ENCODE measurements around the gene TMC8. TPM values are rescaled to one million over a fixed set of nuclear protein-coding genes. Genes with fewer than 3 reads are reported as not detected.
"Not testable (repeated sequence)": the region's sequence is repeated elsewhere in the genome, so short reads cannot be mapped to it uniquely, and the experiment has no call there.

The TMC8 gene
- total RNA-seq (ENCODE audit: low replicate concordance): not detected in 2 replicates

DNA sequence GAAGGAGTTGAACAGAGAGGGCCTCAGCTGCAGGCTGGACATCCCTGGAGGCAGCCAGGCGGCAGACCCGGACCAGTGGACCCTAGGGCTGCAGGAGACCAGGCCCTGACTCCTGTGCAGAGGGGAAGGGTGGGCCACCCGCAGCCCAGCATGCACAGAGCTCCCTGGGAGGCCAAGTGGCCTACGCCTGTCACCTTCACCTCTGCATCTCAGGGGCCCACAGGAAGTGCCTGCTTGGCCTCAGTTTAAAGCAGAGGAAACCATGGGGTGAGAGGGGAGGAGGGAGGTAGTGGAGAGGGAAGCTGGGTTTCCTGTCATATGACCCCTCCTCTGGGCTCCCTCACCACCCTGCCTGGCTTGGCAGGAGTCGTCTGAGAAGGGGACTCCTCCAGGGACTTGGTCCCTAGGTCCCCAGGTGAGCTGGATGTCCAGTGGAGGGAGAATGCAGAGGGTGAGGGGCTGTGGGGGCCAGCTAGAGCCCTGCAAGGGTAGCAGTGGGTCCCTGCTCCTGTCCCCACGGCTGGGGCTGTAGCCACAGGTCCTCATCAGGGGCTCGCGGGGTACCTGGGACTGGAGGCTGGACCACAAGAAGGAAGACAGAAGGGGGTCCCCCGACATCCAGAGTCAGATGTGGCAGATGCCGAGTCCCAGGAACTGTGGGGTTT, at the start of gene TMC8:
TSS of gene TMC8 (plus strand) at position 335 of the 665 bp plus-strand sequence. CDS start 818 bp downstream, outside the sequence.
- no peak for DNase-seq (ENCODE audit: low read depth)
- TF ChIP-seq, protein P1, sequence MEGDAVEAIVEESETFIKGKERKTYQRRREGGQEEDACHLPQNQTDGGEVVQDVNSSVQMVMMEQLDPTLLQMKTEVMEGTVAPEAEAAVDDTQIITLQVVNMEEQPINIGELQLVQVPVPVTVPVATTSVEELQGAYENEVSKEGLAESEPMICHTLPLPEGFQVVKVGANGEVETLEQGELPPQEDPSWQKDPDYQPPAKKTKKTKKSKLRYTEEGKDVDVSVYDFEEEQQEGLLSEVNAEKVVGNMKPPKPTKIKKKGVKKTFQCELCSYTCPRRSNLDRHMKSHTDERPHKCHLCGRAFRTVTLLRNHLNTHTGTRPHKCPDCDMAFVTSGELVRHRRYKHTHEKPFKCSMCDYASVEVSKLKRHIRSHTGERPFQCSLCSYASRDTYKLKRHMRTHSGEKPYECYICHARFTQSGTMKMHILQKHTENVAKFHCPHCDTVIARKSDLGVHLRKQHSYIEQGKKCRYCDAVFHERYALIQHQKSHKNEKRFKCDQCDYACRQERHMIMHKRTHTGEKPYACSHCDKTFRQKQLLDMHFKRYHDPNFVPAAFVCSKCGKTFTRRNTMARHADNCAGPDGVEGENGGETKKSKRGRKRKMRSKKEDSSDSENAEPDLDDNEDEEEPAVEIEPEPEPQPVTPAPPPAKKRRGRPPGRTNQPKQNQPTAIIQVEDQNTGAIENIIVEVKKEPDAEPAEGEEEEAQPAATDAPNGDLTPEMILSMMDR (IDR thresholded peaks at IDR 0.05; ENCODE audit: insufficient read depth, low read length): no peak
- H3K4me3 ChIP-seq (ENCODE audit: low read depth, low read length): no peak within 1 kb of the TSS

GRCh38 chr17:78081551-78081950, 49.0 kb upstream of the TMC8 start:
- H3K4me3 ChIP-seq (ENCODE audit: low read depth, low read length): no peak overlapping the region
- no peak for DNase-seq (ENCODE audit: low read depth)
- TF ChIP-seq, protein P1 (IDR thresholded peaks at IDR 0.05; ENCODE audit: insufficient read depth, low read length): no peak

DNA sequence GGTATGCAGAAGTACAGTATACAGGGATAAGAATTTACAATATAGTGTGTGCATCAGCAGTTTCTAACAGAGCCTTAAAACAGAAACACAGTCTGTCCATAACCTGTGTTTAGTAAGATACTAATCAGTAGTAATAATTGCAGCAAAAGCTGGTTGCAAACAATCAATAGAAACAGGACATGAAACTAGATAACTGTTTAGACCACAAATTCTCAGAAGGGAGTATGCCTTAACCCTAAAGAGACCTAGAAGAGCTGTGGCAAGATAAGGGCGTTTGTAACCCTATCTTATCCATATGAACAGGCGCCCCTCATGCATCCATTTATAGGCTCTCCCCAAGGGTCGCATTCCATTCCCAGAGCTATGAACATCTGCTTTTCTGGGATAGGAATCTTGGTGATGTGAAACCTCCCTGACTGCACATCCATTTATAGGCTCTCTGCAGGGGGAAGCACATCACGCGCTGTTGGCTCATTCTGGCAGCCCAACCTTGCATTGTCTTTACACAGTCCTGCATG, 48.2 kb upstream of the TMC8 start:
- not testable (repeated sequence) for H3K4me3 ChIP-seq (ENCODE audit: low read depth, low read length); DNase-seq (ENCODE audit: low read depth)

- H3K4me3 ChIP-seq (ENCODE audit: low read depth, low read length): no peak overlapping the region
- TF ChIP-seq, protein P1 (IDR thresholded peaks at IDR 0.05; ENCODE audit: insufficient read depth, low read length): no peak
- DNase-seq (ENCODE audit: low read depth): no peak
These were observed 47.6 kb upstream of the TMC8 start for GRCh38 chr17:78082988-78083387.

GRCh38 chr17:78086740-78087139, 43.8 kb upstream of the TMC8 start:
- DNase-seq (ENCODE audit: low read depth): no peak
- TF ChIP-seq, protein P1 (IDR thresholded peaks at IDR 0.05; ENCODE audit: insufficient read depth, low read length): no peak
- no peak overlapping the region for H3K4me3 ChIP-seq (ENCODE audit: low read depth, low read length)

DNA sequence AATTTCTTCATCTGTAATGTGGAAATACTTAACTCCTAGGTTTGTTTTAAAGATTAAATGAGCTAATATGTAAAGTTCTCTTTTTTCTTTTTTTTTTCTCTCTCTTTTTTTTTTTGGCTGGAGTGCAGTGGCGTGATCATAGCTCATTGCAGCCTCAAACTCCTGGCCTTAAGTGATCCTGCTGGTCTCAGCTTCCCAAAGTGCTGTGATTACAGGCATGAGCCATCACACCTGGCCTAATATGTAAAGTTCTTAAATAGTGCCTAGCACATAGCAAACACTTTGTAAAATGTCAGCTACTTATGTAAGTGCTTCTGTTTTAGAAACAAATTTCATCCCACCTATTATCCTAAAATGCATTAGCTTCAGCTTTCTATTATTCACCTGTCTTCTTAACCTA, 42.0 kb upstream of the TMC8 start:
- DNase-seq (ENCODE audit: low read depth): no peak
- TF ChIP-seq, protein P1 (IDR thresholded peaks at IDR 0.05; ENCODE audit: insufficient read depth, low read length): no peak
- H3K4me3 ChIP-seq (ENCODE audit: low read depth, low read length): no peak overlapping the region

DNA sequence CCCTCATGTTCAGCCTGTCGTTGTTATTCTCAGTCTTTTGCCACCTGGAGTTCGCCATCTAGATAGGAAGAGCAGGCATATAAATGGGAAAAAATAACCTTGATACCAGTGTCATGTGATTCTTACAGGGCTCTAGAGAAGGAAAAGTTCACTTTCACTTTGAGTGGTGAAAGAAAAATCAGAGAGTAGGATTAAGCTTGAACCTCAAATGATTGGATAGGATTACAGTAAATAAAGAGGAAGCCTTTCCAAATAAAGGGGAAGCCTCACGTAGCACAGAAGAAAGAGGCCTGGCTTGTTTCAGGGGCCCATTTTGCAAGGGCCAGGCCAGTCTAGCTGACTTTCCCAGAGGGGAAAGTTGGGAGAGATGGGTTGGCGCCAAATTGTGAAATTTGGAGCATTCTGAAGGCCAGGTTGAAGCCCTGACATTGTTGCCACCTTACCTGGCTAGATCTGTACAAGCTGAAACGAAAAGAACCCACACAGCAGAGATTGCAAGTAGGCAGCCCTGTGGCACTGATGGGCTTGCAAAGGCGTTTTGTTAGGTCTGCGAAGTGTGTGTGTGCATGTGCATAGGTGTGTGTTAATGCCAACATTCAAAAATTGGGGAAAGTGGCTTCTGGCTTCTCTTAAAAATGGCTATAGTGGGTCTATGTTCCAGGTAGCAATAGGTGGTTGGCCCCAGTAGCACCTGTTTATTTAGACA, 40.8 kb upstream of the TMC8 start:
- no peak overlapping the region for H3K4me3 ChIP-seq (ENCODE audit: low read depth, low read length)
- no peak for DNase-seq (ENCODE audit: low read depth)
- TF ChIP-seq, protein P1 (IDR thresholded peaks at IDR 0.05; ENCODE audit: insufficient read depth, low read length): no peak
